HepG2 (cell line): Measurements from ENCODE around the gene RNU6-1. TPM values are rescaled to one million over a fixed set of nuclear protein-coding genes. Genes with fewer than 3 reads are reported as not detected.

Experiments used
- ATAC-seq: fragments of 200-7000 bp; cut with Tn5 transposase; 3 replicates; pipeline ENCODE4 v1.9.1; 2020; ENCODE audit warnings: mild to moderate bottlenecking, moderate library complexity
- BruUV-seq: library from RNA; stranded (reverse); fragments of 400-500 nt; replicated peaks from 2 replicates; lab custom pipeline; 2021; lab: Mats Ljungman, UMichigan
- CTCF ChIA-PET: fragments of 300-600 bp; formaldehyde crosslinking; extraction: SDS; loops from one replicate; lab custom pipeline; 2021; ENCODE audit warnings: low total read pairs, inconsistent platforms, low intra/inter-chr PET ratio; lab: Yijun Ruan, JAX
- POLR2A ChIA-PET: fragments of 350-600 bp; sonication (Branson Sonifier 250); formaldehyde crosslinking; loops from one replicate; lab custom pipeline; 2020; ENCODE audit warnings: antibody characterized with exemption, inconsistent platforms; lab: Yijun Ruan, JAX
- DNase-seq: peaks from one replicate; pipeline ENCODE4 v3.0.0-alpha.2; 2015; ENCODE audit warnings: low spot score
- FAIRE-seq: peaks from 3 replicates; lab custom pipeline; 2011; peaks lifted over from hg19 to GRCh38; lab: Jason Lieb, UNC
- H2AFZ ChIP-seq: one replicate; pipeline ENCODE4 v1.6.1; 2011; ENCODE audit warnings: low read length, inconsistent platforms
- H3K27ac ChIP-seq: fragments of 300-600 bp; 3 replicates; pipeline ENCODE4 v1.8.0; 2011; ENCODE audit warnings: mixed run types, mild to moderate bottlenecking, mixed read lengths, low read length, inconsistent platforms; ENCODE audit not compliant: insufficient read depth; ENCODE audit errors: extremely low read length
- H3K27me3 ChIP-seq, 2 experiments: fragments of 200-600 bp in 1 of 2; 2 replicates in 1 of 2; 3 replicates in 1 of 2; pipeline versions ENCODE4 v1.6.0 to v1.8.0; 2011; ENCODE audit warnings: low read length in 2 of 2, mild to moderate bottlenecking in 2 of 2, moderate library complexity in 2 of 2, inconsistent platforms in 1 of 2; ENCODE audit not compliant: insufficient read depth in 2 of 2, control insufficient read depth in 1 of 2
- H3K36me3 ChIP-seq, 2 experiments: fragments of 200-600 bp in 1 of 2; replicated peaks in 1 of 2; 2 replicates in 1 of 2; 3 replicates in 1 of 2; pipeline versions ENCODE4 v1.5.1 to v1.8.0; 2011; ENCODE audit warnings: low read length in 2 of 2, inconsistent platforms in 1 of 2; ENCODE audit not compliant: insufficient read depth in 2 of 2, control insufficient read depth in 1 of 2
- H3K4me1 ChIP-seq: 2 replicates; pipeline ENCODE4 v1.5.1; 2012; ENCODE audit warnings: low read length, inconsistent platforms; ENCODE audit not compliant: insufficient read depth
- H3K4me2 ChIP-seq: 2 replicates; pipeline ENCODE4 v1.6.0; 2011; ENCODE audit warnings: low read depth, low read length, inconsistent platforms
- H3K4me3 ChIP-seq, 3 experiments: fragments of 200-600 bp in 1 of 3; sonication (generic), shearing (Covaris generic) in 1 of 3; replicated peaks in 1 of 3; 2 replicates each; pipeline ENCODE4 v1.5.1; 2011 to 2016; ENCODE audit warnings: low read length in 3 of 3, inconsistent platforms in 2 of 3, low read depth in 2 of 3, mild to moderate bottlenecking in 2 of 3, control low read depth in 1 of 3, mixed read lengths in 1 of 3; ENCODE audit not compliant: insufficient read depth in 1 of 3
- H3K79me2 ChIP-seq: one replicate; pipeline ENCODE4 v1.6.1; 2011; ENCODE audit warnings: low read length, inconsistent platforms; ENCODE audit not compliant: insufficient read depth
- H3K9ac ChIP-seq: 2 replicates; pipeline ENCODE4 v1.6.0; 2011; ENCODE audit warnings: mild to moderate bottlenecking, low read depth, low read length, inconsistent platforms; ENCODE audit not compliant: insufficient read depth
- H3K9me3 ChIP-seq: 2 replicates; pipeline ENCODE4 v1.5.1; 2012; ENCODE audit warnings: mild to moderate bottlenecking, low read length
- H4K20me1 ChIP-seq: 2 replicates; pipeline ENCODE4 v1.6.0; 2011; ENCODE audit warnings: inconsistent platforms, mild to moderate bottlenecking, low read length, moderate library complexity; ENCODE audit not compliant: insufficient read depth
- BORCS8-MEF2B ChIP-seq: sonication (generic); formaldehyde crosslinking; IDR thresholded peaks from 2 replicates; pipeline ENCODE4 v1.8.0; 2022; ENCODE audit warnings: mild to moderate bottlenecking, missing genetic modification reagents
- FOXJ3 ChIP-seq: sonication (generic); formaldehyde crosslinking; IDR thresholded peaks from 2 replicates; pipeline ENCODE4 v1.4.0; 2020; ENCODE audit warnings: missing genetic modification reagents, mild to moderate bottlenecking, borderline replicate concordance
- GATAD2A ChIP-seq: IDR thresholded peaks from 2 replicates; pipeline ENCODE4 v1.6.1; 2016
- GLI4 ChIP-seq: sonication (generic); formaldehyde crosslinking; IDR thresholded peaks from 2 replicates; pipeline ENCODE4 v1.5.1; 2020; ENCODE audit warnings: missing genetic modification reagents, mild to moderate bottlenecking, moderate library complexity, borderline replicate concordance
- JDP2 ChIP-seq: sonication (generic); formaldehyde crosslinking; IDR thresholded peaks from 2 replicates; pipeline ENCODE4 v1.8.1; 2022; ENCODE audit warnings: missing genetic modification reagents, borderline replicate concordance
- MAFG ChIP-seq: sonication (generic); formaldehyde crosslinking; IDR thresholded peaks from 2 replicates; pipeline ENCODE4 v1.5.1; 2020; ENCODE audit warnings: mild to moderate bottlenecking, missing genetic modification reagents
- MEIS1 ChIP-seq: sonication (generic); formaldehyde crosslinking; IDR thresholded peaks from 2 replicates; pipeline ENCODE4 v1.9.0; 2021; ENCODE audit warnings: mild to moderate bottlenecking, missing genetic modification reagents, moderate library complexity, borderline replicate concordance
- MEIS2 ChIP-seq: sonication (generic); formaldehyde crosslinking; IDR thresholded peaks from 2 replicates; pipeline ENCODE4 v1.9.0; 2021; ENCODE audit warnings: mild to moderate bottlenecking, missing genetic modification reagents
- PRPF4 ChIP-seq: fragments of 200-400 bp; formaldehyde crosslinking; IDR thresholded peaks from 2 replicates; pipeline ENCODE4 v1.6.1; 2016; ENCODE audit warnings: low read length, low read depth; ENCODE audit not compliant: poor library complexity, severe bottlenecking
- TCF12 ChIP-seq, 2 experiments: fragments of 450-650 bp in 1 of 2; sonication (generic) in 1 of 2; formaldehyde crosslinking in 1 of 2; IDR thresholded peaks; 2 replicates each; pipeline versions ENCODE4 v1.6.1 to v1.8.0; 2017 to 2022; ENCODE audit warnings: antibody characterized with exemption in 1 of 2, mild to moderate bottlenecking in 1 of 2, missing genetic modification reagents in 1 of 2, moderate library complexity in 1 of 2
- TP53 ChIP-seq: sonication (generic); formaldehyde crosslinking; conservative IDR thresholded peaks from 2 replicates; pipeline ENCODE4 v1.4.0; 2020; ENCODE audit warnings: missing genetic modification reagents
- ZNF124 ChIP-seq: sonication (generic); formaldehyde crosslinking; IDR thresholded peaks from 2 replicates; pipeline ENCODE4 v1.4.0; 2020; ENCODE audit warnings: missing genetic modification reagents
- ZNF251 ChIP-seq: sonication (generic); formaldehyde crosslinking; IDR thresholded peaks from 2 replicates; pipeline ENCODE4 v1.9.0; 2021; ENCODE audit warnings: mild to moderate bottlenecking, missing genetic modification reagents
- ZNF333 ChIP-seq: sonication (generic); formaldehyde crosslinking; IDR thresholded peaks from 2 replicates; pipeline ENCODE4 v1.4.0; 2020; ENCODE audit warnings: mild to moderate bottlenecking, missing genetic modification reagents, borderline replicate concordance
- ZNF441 ChIP-seq: sonication (generic); formaldehyde crosslinking; IDR thresholded peaks from 2 replicates; pipeline ENCODE4 v1.7.0; 2021; ENCODE audit warnings: missing genetic modification reagents, borderline replicate concordance
- ZNF558 ChIP-seq: sonication (generic); formaldehyde crosslinking; IDR thresholded peaks from 2 replicates; pipeline ENCODE4 v1.9.0; 2022; ENCODE audit warnings: mild to moderate bottlenecking, missing genetic modification reagents, borderline replicate concordance
- ZNF670 ChIP-seq: sonication (generic); formaldehyde crosslinking; IDR thresholded peaks from 2 replicates; pipeline ENCODE4 v1.8.0; 2022; ENCODE audit warnings: mild to moderate bottlenecking, missing genetic modification reagents, borderline replicate concordance
- WGBS: methylation state at CpG from one replicate; pipeline ENCODE4 v1.1.6; 2017; ENCODE audit warnings: low lambda C conversion rate; 5-methylcytosine and 5-hydroxymethylcytosine counted together
- in situ Hi-C: cut with HindIII; loops from 2 replicates; pipeline ENCODE4 v1.10.0; 2017; ENCODE audit warnings: low pct_unique_long_range_greater_than_20kb; ENCODE audit not compliant: extremely low pct_ligation_motif_present
- intact Hi-C: fragments of 100-400 bp; cut with micrococcal nuclease; formaldehyde crosslinking; loops from one replicate; pipeline ENCODE4 v1.10.0; 2022; ENCODE audit not compliant: unreplicated experiment
- polyA plus RNA-seq, 8 experiments: library from polyadenylated mRNA; depleted of rRNA in 3 of 8; stranded (reverse) in 7 of 8; unstranded in 1 of 8; fragments of >200 nt; fragmentation: Illumina TruSeq in 4 of 8; extraction: Trizol in 4 of 8; gene quantifications; 2 replicates each; pipeline versions ENCODE4 v1.2.1 to v1.2.3, GENCODE V29; 2011 to 2016; ENCODE audit warnings: low read depth in 4 of 8, missing spikeins in 1 of 8, mixed read lengths in 1 of 8; ENCODE audit not compliant: insufficient read depth in 1 of 8
- total RNA-seq, 5 experiments: library from RNA; depleted of rRNA; stranded (reverse); fragments of >200 nt; fragmentation: Illumina TruSeq; extraction: Trizol; gene quantifications; 2 replicates each; pipeline ENCODE4 v1.2.3, GENCODE V29; 2016; ENCODE audit warnings: low read depth in 1 of 5
- TF ChIP-seq, protein P1 (sequence below): sonication (generic); formaldehyde crosslinking; conservative IDR thresholded peaks from 2 replicates; pipeline ENCODE4 v1.8.0; 2022; ENCODE audit warnings: mild to moderate bottlenecking, moderate library complexity, missing genetic modification reagents

RNU6-1 gene
- total and polyA plus RNA-seq, 2 of the 13 experiments (the other 11 are each of a cell fraction or from before 2014, with no cell fraction given) = under 0.01 TPM; not detected in 1

DNA sequence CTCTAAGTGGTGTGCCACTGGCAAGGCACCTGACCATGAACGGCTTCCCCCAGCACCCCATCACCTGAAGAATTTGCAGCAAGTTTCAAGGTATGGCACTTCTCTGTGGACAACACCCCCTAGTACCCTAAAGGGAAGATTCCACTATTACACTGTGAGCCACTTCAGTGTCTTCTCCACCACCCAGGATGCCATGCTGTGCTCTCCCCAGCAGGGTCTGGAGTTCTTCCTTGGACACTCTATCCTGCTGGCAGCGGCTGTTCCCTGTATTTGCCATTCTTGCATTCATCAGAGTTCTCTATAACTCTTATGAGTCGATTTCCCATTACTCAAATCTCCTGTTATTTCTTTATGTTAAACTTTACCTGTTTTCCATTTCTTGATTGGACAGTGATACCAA lies 33.9 kb upstream of the RNU6-1 start:
- Histone ChIP-seq H2AFZ (no peak overlapping the region), H3K27ac (no peak overlapping the region), H3K4me3 (no peak overlapping the region), H3K4me1 (0 out of 2 replicates have a peak, but pooled peaks cover 3% of the 10 kb centered on the region), H3K9me3 (0 out of 2 replicates have a peak, but pooled peaks cover 4% of the 10 kb centered on the region), H3K4me2 (no peak overlapping the region), H3K79me2 (no peaks in the 10 kb centered on the region), H3K9ac (no peak overlapping the region), H3K36me3 (no peaks in the 10 kb centered on the region), H4K20me1 (no peaks in the 10 kb centered on the region), H3K27me3 (no peaks in the 10 kb centered on the region)
- FAIRE-seq (no peak), ATAC-seq (peak; percentile 60), DNase-seq (no peak)
- 60% methylated on average over 3 of the region's 3 CpGs for WGBS
- CTCF ChIA-PET = no interaction called here
- intact Hi-C loops = no loop called here
- TF ChIP-seq, protein P1, sequence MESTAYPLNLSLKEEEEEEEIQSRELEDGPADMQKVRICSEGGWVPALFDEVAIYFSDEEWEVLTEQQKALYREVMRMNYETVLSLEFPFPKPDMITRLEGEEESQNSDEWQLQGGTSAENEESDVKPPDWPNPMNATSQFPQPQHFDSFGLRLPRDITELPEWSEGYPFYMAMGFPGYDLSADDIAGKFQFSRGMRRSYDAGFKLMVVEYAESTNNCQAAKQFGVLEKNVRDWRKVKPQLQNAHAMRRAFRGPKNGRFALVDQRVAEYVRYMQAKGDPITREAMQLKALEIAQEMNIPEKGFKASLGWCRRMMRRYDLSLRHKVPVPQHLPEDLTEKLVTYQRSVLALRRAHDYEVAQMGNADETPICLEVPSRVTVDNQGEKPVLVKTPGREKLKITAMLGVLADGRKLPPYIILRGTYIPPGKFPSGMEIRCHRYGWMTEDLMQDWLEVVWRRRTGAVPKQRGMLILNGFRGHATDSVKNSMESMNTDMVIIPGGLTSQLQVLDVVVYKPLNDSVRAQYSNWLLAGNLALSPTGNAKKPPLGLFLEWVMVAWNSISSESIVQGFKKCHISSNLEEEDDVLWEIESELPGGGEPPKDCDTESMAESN (CRISPR knock-in tag) = no peak
- TF ChIP-seq JDP2 (no peak), ZNF251 (CRISPR knock-in tag) (no peak), GLI4 (no peak), PRPF4 (no peak), MEIS1 (CRISPR knock-in tag) (no peak), ZNF558 (CRISPR knock-in tag) (no peak), ZNF441 (CRISPR knock-in tag) (no peak), MAFG (CRISPR knock-in tag) (no peak), TCF12 (IDR thresholded peaks at IDR 0.05) (no peak), TCF12 (CRISPR knock-in tag; IDR thresholded peaks at IDR 0.05) (no peak), TP53 (CRISPR knock-in tag) (no peak), ZNF670 (CRISPR knock-in tag) (no peak), FOXJ3 (no peak), GATAD2A (CRISPR knock-in tag) (no peak), BORCS8-MEF2B (CRISPR knock-in tag) (no peak), MEIS2 (no peak), ZNF333 (CRISPR knock-in tag) (no peak), ZNF124 (CRISPR knock-in tag) (no peak)
- no TSS peak for BruUV-seq
- POLR2A ChIA-PET = no interaction called here
- in situ Hi-C loops = no loop called here
